NOMO-1 treated with DMSO at 0.1 percent for 48 hours (cell line): ENCODE results near the gene SP140.

ENCODE experiments used
- DNase-seq: peaks from one replicate; lab custom pipeline; 2025; ENCODE audit not compliant: unreplicated experiment; lab: John Stamatoyannopoulos, UW

SP140 gene

GRCh38 chr2:230362030-230362691 lies 136.6 kb downstream of the SP140 start:
- no peak for DNase-seq
